Activated CD4-positive, alpha-beta T cell treated with anti-CD3 and anti-CD28 coated beads, Interleukin-2, Interleukin-6, amounts not matched to agents 100 ng/mL and 50 ng/mL, durations not matched to agents 16 hours and 8 hours (primary cell): Measurements from ENCODE around the gene L3MBTL3.

ENCODE experiments used
- DNase-seq: peaks from one replicate; pipeline ENCODE4 v3.0.0-alpha.2; 2020

L3MBTL3 gene

DNA sequence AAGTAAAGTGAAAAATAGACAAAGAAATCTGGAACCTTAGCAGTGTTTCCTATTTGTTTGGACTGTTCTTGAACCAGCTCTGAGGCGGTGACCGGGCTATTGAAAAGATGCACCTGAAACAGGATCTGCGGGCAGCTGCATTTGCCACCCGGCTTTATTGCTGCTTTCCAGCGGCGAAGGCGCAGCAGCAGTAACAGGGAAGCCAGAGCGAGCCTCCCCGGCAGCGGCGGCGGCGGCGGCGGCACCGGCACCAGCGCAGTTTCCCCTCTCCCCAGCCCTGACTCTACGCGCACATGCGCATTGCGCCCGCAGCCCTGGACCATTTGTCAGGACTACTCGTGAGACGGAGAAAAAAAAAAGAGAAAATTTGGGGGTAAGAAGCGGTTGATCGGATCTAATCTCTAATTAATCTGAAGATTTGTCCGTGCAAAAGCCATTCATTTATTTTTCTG lies at the start of gene L3MBTL3:
Gene L3MBTL3, plus strand, starts transcription at position 290 of the 452 bp plus-strand sequence. CDS start 24,119 bp downstream, outside the sequence.
- DNase-seq, result peak; percentile 91

DNA sequence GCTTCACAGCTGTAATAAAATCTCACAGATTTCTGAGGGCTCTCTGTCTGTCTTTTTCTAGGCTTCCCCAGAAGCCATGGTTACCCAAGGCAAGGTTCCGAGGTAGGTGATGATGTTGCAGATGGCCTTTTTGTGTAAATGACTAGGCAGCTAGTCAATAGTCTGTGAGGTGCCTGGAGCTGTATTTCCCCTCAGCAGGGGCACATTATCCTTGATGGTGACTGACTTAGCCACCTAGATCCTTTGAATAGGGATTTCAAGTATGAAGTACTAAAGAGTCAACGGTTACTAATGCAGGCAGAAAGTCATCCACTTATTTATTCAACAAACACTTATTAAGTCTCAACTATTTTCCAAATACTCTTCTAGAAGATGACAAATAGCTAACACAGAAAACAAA lies 49.3 kb upstream of the L3MBTL3 start:
- no peak for DNase-seq

DNA sequence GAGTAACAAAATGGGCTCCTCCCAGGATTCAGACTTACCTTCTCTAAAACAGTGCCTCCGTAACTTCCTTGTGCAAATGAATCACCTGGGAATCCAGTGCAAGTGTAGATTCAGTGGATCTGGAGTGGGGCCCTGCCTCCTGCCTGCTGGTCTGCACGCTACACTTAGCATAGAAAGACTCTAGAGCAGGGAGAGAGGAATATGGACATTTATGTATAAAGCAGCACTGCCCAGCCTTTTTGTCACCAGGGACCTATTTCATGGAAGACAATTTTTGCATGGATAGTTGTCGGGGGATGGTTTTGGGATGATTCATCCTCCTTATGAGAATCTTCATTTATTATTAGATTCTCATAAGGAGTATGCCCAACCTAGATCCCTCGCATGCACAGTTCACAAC lies 42.3 kb upstream of the L3MBTL3 start:
- DNase-seq, result no peak

DNA sequence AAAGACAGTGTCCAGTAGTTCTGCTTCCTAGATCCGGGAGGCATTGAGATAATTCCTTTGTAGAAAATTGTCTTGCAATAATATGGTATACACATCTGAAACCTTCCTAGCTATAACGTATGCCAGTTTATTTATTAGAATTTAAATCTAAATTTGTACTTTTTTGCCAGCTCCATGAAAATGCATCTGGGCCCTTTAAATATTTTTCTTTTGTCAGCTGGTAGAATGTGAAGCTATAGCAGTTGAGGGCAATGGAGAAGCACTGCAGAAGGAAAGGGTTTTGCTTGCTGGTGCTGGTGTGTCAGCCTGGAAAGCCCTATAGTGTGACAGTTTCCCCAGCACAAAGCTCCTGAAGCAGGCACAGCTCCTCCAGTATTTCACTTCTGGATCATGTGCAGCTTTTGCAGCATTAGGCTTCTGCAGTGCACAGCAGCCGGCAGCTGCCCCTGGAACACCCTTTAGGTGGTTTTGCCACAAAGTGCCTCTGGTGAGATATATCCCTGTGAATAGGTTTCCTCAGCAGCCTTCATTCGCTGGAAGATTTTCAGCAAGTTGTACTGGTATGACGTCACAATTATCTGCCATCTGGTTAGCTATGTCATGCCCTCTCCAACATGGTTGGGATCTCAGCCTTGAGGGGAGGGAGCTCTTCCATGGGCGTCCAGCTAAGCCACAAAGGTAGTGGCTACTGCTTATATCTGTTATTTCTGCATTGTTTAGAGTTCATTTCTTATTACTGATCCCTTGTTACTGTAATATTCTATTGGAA lies 40.0 kb upstream of the L3MBTL3 start:
- DNase-seq, result no peak

DNA sequence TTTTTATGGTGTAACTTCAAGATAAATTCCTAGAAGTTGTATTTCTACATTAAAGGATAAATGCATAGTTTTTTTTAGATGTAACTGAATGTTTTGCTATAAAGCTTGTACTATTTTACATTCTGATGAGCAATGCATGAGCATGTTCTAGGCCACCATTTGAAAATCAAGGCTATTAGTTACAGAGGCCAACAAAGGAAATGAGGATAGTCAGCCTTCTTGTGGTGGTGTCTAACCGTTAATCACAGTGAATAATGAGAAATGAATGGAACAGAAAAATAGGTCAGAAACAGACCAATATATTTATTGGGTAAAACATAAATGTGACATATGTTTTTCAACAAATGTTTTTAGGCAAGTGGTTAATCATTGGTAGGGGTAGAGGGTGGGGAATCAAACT lies 37.6 kb upstream of the L3MBTL3 start:
- DNase-seq, result no peak

DNA sequence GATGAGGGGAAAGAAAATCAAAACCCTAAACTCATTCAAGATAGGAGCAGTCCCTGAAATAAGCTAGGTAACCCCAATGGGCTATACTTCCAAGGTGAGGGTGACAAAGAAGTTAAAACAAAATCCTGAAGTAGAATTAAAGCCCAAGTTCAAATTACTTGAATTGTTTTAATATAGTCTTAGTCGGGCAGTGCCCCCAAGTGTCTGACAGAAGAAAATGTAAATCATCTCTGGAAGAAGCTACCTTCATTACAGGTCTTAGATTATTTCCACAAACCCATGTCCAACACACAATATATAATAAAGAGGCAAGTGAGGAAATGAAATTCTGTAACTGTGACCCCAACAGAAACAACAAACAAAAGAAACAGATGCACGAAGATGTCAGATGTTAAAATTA lies 36.8 kb upstream of the L3MBTL3 start:
- no peak for DNase-seq

DNA sequence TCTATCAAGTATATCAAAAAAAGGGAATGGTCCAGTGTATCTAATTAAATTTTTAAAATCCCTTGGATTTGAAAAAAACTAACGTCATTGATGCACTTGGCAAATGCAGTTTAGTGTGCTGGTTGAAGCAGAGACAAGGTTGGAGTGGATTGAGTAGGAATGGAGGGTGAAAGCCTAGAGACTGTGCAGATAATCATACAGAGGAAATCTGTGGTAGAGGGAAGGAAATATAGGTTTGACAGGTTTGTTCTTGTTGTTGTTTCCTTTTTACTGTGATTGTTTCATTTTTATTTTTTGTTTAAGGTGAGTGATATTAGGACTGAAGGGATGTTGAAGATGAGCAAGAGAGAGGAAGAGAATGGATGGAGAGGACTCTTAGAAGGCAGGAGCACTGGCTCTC lies 29.0 kb upstream of the L3MBTL3 start:
- DNase-seq, result peak; percentile 57

DNA sequence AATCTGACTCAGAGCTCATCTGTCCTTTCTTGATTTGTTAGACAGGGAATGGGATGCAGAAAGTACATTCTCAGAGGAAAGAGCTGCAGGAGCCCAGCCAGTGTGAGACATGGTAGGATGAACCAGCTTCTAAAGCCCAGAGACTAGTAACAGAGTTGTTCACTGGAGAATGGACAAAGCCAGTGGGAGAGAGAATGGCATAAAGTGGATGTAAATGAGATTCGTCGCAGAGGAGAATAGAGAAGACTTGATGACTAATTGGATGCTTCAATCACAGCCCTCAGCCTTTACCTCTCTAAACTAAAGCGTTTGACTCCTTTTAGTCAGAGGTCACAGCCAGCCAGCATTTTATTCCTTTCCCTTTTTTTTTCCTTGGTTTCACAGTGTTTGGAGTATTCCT lies 25.5 kb upstream of the L3MBTL3 start:
- DNase-seq, result no peak

DNA sequence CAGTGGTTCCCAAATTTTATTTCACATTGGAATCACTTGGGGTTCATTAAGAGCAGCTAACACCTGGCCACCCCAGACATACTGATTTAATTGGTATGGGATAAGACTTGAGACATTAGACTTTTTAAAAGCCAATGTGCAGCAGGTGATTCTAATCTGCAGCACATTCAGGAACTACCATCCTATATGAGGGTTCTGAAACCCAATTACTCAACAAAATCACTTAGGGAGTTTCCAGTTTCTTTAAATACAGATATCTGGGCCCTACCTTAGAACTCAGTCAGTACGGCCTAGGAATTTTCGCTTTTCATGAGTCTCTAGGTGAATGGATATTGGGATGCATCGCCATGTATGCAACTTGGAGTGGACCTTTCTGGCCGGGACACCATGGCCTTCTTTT lies 24.0 kb upstream of the L3MBTL3 start:
- no peak for DNase-seq

DNA sequence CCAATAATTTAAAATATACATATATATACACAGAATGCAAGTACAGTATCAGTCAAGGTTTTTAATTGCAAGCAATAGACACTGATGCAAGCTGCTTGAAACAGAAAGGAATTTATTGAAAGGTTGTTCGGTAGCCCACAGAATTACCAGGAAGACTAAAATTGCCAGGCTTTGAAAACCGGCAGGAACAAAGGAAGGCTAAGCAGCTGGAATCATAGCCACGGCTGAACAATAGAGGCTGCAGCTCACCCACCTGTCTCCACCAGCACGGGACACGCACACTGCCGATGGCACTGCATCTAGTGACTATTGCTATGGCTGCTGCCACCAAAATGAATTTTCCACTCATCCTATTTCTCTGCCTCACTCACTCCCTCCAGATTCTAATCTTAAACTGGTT lies 22.0 kb upstream of the L3MBTL3 start:
- DNase-seq, result no peak

DNA sequence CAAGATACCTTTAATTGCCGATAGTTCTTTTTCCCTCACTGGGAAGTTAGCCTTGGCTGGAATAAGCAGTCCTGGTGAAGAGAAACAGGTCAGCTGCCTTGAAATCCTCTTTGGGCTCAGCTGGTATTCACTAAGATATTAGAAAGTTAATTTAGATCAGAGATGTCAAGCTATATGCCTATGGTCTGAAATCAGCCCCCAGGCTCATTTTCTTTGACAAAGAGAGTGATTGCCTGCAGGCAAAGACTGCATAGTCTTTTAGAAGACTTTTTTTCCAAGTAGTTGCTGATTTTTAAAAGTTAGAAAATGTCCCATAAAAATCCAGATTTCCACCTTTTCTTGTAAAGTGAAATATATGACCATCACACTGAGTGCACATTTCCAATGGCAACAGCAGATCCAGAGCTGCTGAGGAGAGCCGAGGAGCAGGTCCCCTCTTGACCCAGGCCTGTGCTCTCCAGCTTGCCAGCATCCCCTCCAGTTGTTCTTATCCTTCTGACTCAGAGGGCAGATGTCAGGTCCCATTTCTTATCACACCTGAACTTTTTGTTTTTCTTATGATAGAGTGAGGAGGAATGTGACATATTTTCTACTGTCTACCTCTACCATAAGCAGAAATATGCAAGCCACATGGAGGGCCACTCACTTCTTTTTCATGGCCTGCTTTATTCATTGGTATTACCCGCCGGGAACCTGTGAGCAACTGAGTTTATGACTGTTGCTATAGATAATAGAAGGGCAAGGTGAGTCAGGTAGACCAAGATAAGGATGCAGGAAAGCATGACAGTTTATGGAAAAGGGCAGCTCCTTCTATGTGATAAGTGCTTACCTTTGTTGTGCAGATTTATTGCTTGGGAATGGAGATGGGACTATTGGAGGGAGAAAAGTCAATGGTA lies 17.6 kb upstream of the L3MBTL3 start:
- no peak for DNase-seq

DNA sequence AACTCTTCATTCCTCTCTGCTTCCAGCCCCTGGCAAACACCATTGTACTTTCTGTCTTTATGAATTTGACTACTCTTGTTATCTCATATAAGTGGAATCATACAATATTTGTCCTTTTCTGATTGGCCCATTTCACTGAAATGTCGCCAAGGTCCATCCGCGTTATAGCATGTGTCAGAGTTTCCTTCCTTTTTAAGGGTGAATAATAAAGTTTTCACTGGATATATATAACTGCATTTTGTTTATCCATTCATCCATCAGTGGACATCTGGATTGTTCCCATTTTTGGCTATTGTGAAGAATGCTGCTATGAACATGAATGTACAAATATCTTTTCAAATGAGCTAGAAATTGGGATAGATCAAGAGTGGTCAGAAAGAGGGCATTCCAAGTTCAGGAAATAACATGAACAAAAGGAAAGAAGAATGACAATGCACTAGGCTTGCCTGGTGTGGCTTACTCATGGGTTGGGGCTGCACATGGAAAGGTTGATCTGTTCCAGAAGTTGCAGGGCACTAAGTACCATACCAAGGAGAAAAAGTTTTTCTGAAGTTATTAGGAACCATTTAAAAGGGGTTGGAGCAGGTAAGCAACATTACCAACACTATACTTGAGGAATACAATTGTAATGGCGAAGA lies 10.0 kb upstream of the L3MBTL3 start:
- no peak for DNase-seq

DNA sequence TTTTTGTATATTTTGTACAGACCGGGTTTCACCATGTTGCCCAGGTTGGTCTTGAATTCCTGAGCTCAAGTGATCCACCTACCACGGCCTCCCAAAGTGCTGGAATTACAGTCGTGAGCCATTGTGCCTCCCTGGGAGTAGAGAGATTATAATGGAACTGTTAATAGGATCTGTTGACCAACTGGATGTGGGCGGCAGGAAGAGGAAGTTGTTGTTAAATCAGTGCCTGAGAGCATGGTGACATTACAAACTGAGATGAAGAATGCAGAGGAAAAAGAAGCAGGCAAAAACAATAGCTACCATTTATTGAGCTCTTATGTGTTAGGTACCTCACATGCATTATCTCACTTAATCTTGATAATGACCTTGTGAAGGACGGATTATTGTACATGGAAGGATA lies 9.2 kb upstream of the L3MBTL3 start:
- DNase-seq, result no peak

DNA sequence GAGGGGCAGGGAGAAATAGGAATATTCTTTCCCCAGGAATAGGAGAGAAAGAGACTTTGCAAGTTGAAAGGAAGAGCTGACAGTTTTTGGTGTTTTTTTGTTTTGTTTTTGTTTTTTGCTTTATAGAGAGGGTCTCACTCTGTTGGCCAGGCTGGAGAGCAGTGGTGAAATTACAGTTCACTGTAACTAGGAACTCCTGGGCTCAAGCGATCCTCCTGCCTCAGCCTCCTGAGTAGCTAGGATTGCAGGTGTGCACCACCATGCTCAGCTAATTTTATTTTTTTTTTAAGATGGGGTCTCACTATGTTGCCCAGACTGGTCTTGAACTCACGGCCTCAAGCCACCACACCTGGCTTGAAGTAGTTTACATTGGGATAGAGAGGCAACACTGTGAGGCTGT lies 8.0 kb upstream of the L3MBTL3 start:
- no peak for DNase-seq

DNA sequence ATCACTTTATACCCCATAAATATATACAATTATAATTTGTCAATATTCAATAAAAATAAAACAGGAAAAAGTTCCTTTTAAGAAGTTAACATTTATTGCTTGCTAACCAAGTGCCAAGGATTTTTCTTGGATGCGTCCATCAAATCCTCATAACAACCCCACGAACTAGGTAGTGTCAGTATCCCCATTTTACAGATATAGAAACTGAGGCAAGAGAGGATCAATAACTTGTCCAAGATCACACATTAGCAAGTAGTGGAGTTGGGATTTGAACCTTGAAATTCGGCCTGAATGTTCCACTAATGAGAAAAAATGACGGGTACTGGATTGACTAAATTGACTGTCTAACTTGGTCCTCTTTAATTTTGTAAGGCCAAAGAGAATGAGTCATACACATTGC lies 5.7 kb upstream of the L3MBTL3 start:
- no peak for DNase-seq

DNA sequence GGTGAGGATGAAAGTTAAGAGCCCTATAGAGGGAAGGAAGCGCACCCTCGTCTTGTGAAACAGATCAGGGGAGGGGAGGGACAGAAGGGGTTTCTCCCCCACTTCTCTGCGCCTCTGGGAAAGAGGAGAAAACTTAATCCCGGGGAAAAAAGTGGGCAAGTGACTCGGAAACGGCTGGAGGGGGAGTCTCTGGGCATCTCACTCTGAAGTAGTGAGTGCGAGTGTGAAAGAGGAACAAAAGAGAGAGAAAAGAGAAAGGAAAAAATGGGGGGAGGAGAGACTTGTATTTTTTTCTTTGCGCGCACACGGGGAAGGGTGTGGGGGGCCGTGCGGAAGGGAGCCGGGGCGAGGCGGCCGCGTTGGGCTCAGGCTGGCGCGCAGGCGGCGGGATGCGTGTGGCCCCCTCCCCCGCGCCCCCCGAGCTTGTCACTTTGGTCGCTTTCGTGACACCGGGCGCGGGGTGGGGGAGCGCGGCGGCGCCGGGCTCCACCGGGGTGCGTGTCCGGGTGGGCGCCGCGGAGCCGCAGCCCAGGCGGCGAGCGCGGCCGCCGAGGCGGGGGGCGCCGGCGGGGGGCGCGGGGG lies 454 bp downstream of the L3MBTL3 start:
- no peak for DNase-seq

DNA sequence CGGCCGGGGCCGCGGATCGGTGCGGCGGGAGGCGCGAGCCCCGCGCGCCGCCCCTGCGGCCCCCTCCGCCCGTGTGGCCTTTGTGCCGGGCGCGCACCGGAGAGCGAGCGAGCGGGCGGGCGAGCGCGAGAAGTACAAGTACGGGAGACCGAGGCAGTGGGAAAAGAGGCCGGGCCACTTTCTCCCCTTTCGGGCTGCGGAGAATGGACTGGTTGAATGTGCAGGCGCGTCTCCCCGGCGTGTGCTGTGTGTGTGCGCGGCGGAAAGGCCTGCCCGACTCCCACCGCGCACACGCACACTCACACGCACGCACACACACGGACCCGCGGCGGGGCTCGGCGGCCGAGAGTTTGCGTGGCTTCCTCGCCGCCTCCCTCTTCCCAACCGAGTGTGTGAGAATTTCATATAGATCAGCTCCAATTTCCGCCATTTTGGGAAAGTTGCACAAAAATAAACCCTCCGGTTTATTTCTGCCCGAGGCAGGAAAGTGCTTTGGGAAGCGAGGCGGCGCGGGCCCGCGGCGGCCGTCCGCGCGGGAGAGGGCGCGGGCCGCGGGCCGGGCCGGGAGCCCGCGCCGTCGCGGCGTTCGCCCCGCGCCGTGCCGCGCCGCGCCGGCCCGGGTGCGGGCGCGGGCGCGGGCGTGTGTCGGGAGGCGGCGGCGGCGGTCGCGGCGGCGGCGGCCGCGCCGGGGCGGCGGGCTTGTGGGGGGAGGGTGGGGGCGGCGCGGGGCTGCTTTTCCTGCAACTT lies 1.1 kb downstream of the L3MBTL3 start:
- peak; percentile 35 for DNase-seq

DNA sequence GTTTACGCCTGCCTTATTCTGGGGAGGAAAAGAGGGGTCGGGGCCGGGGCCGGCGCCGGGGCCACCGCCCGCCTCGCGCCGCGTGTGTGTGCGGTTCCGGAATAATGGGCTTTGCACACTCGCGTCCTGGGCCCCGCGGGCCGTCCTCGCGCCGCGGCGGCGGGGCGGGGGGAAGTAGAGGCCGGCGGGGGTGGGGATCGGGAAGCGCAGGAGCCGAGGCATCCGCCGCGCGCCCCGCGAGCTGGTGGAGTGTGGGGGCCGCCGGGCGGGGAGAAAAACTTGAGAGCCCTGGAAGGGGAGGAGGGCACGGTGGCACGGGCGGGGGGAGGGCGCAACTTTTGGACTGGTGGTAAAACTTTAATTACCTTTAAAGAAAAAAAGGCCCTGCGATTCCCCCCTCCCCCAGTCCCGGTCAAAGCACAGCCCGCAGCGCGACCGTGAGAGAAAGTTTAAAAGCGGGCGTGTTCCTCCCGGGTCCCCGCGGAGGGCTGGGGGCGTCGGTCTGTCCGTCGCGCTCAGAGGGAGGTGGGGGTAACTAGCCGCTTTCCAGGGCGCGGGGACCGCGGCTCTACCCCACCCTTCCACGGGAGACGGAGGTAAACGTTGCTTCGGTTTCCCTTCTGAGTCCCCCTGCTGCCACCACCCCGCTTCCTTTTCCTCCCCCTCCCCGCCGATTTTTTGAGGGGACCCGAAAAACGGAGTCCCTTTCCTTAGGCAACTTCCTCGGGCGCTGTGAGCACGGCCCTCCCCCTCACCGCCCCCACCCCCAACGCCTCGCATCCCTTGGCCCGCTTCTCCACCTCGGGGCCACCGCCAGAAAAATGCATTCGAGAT lies 1.9 kb downstream of the L3MBTL3 start:
- DNase-seq, result peak; percentile 36

DNA sequence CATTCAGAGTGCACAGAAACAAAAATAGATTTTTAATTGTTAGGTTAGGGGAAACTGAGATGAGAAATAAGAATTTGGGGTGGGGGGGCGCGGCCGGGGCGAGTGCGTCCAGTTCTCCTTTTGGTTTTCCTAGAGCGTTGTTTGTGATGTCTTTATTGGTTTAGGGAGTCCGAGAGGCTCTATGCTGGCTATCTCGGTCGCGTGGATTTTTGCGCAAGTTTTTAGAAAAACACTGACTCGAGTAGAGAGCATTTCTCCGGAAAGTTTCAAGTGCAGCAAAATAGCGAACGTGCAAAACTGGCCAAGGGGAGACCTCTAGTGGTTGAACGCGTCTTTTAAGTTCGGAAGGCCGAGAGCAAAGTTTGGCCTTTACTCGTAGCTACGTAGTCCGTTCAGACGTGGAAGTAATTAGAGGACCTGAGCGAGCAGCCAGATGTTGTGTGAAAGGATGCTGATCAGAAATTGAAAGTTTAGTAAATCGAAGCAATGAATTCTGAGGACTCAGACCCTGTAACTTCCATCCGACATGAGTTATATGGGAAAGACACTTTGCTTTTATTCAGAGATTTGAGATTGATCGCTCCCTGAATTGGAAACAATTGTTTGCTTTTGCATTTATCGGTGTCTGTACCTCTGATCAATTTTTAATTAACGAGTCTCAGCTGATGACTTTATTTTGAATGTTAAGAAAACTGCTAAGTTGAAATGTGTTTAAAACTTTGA lies 2.7 kb downstream of the L3MBTL3 start:
- peak; percentile 88 for DNase-seq

DNA sequence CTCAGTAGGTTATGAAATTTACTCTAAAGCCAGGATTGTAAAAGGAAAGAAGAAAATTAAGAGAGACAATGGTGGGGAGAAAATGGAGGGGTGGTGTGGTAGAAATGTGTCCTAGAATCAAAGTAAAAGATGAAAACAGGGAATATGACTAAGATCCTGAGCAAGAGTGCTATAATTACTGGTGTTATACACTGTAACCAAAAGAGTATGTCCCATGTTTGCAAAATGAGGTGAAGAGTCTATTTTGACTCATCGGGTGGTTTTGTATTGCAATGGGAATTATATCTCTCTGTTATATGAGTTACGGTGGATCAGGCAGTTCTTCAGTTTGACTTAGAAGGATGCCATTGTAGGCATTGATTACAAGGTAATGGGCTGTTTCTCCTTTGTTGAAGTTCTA lies 8.5 kb downstream of the L3MBTL3 start:
- DNase-seq, result peak; percentile 48

DNA sequence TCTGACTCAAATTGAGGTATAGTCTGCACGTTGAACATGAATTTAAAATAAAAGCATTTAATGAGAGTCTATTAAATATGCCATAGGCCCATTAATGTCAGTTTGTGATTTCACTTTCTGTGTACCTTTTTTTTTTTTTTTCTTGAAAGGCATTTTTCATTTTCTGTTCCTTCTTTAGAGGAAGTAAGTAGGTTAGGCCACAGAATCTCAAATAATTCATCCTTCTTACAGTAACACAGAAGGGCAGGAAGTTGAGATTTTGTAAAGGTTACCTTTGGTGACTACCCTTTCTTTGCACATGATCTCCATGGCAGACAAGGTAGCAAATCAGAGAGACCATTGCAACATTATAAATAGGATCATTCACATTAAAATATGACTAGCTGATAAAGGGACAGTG lies 9.6 kb downstream of the L3MBTL3 start:
- peak; percentile 23 for DNase-seq
